Uterus (tissue), 2 donors: Measurements from ENCODE around the gene DCAF16.

ENCODE experiments used
- POLR2A ChIP-seq, 2 donors: fragments of 450-650 bp; IDR thresholded peaks; one replicate each; pipeline ENCODE4 v1.6.1; 2016; ENCODE audit warnings: antibody characterized with exemption in 2 of 2, mild to moderate bottlenecking in 1 of 2, moderate library complexity in 1 of 2
- TF ChIP-seq, protein P1 (sequence below), 4 experiments: fragments of 200-600 bp in 2 of 4; fragments of 450-650 bp in 2 of 4; sonication (generic) in 2 of 4; IDR thresholded peaks; one replicate each; pipeline ENCODE4 v1.5.1; 2016 to 2019; ENCODE audit warnings: antibody characterized with exemption in 4 of 4, mild to moderate bottlenecking in 2 of 4, moderate library complexity in 1 of 4

DNA sequence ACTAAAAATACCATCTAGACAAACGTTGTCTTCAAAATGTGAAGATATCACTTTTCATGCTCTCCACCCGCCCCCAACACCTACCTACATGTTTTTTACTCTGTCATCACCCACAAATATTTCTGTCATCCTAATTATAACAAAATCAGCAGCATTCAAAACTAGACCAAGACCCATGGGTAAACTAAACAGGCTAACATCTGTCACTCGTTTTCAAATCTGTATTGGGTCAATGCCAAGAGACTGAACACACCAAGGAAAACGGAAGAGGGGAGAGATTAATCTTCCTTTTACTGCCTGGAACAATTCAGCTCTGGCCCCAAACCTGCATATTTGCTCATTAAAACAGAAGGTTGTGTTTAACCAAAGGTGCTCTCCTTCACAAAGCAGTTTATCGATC, 46.6 kb downstream of the DCAF16 start:
- TF ChIP-seq, protein P1, sequence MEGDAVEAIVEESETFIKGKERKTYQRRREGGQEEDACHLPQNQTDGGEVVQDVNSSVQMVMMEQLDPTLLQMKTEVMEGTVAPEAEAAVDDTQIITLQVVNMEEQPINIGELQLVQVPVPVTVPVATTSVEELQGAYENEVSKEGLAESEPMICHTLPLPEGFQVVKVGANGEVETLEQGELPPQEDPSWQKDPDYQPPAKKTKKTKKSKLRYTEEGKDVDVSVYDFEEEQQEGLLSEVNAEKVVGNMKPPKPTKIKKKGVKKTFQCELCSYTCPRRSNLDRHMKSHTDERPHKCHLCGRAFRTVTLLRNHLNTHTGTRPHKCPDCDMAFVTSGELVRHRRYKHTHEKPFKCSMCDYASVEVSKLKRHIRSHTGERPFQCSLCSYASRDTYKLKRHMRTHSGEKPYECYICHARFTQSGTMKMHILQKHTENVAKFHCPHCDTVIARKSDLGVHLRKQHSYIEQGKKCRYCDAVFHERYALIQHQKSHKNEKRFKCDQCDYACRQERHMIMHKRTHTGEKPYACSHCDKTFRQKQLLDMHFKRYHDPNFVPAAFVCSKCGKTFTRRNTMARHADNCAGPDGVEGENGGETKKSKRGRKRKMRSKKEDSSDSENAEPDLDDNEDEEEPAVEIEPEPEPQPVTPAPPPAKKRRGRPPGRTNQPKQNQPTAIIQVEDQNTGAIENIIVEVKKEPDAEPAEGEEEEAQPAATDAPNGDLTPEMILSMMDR (IDR thresholded peaks at IDR 0.05), result no peak
- no peak for TF ChIP-seq POLR2A (IDR thresholded peaks at IDR 0.05)
